Adrenal gland (tissue), 5 donors: ENCODE measurements around the gene CNGB1.
"Not testable (repeated sequence)": the region's sequence is repeated elsewhere in the genome, so short reads cannot be mapped to it uniquely, and the experiment has no call there.

Source experiments
- POLR2A ChIP-seq, 2 donors: fragments of 450-650 bp; IDR thresholded peaks; one replicate each; pipeline ENCODE4 v1.6.1; 2017; ENCODE audit warnings: antibody characterized with exemption in 2 of 2, mild to moderate bottlenecking in 2 of 2, moderate library complexity in 1 of 2
- TF ChIP-seq, protein P1 (sequence below), 6 experiments: fragments of 450-650 bp in 4 of 6; fragments of 200-600 bp in 2 of 6; sonication (generic) in 1 of 6; IDR thresholded peaks; 1 replicate in 5 of 6; 2 replicates in 1 of 6; pipeline versions ENCODE4 v1.5.1 to v1.8.0; 2016 to 2021; ENCODE audit warnings: antibody characterized with exemption in 6 of 6, mild to moderate bottlenecking in 2 of 6, moderate library complexity in 1 of 6
- donor health status: DM: no; HTN: no; CAD: no.

DNA sequence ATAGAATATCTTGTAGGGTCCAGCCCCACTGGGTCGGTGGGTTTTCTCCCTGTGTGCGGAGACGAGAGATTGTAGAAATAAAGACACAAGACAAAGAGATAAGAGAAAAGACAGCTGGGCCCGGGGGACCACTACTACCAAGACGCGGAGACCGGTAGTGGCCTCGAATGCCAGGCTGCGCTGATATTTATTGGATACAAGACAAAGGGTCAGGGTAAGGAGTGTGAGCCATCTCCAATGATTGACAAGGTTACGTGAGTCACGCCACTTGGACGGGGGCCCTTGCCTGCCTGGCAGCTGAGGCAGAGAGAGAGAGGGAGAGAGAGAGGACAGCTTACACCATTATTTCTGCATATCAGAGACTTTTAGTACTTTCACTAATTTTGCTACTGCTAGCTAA is 33.8 kb upstream of the CNGB1 start:
- TF ChIP-seq, protein P1, sequence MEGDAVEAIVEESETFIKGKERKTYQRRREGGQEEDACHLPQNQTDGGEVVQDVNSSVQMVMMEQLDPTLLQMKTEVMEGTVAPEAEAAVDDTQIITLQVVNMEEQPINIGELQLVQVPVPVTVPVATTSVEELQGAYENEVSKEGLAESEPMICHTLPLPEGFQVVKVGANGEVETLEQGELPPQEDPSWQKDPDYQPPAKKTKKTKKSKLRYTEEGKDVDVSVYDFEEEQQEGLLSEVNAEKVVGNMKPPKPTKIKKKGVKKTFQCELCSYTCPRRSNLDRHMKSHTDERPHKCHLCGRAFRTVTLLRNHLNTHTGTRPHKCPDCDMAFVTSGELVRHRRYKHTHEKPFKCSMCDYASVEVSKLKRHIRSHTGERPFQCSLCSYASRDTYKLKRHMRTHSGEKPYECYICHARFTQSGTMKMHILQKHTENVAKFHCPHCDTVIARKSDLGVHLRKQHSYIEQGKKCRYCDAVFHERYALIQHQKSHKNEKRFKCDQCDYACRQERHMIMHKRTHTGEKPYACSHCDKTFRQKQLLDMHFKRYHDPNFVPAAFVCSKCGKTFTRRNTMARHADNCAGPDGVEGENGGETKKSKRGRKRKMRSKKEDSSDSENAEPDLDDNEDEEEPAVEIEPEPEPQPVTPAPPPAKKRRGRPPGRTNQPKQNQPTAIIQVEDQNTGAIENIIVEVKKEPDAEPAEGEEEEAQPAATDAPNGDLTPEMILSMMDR (IDR thresholded peaks at IDR 0.05), result not testable (repeated sequence)
- TF ChIP-seq POLR2A (IDR thresholded peaks at IDR 0.05), result not testable (repeated sequence)
